IMR-90 (cell line): Measurements from ENCODE around the gene FAM98B. TPM values are rescaled to one million over a fixed set of nuclear protein-coding genes. Genes with fewer than 3 reads are reported as not detected.
A peak's percentile ranks its signal among the peaks of the same experiment; 100 is the strongest.

ENCODE experiments used
- ATAC-seq: fragments of 200-7000 bp; cut with Tn5 transposase; 2 replicates; pipeline ENCODE4 v1.9.1; 2020; ENCODE audit warnings: low read depth, mild to moderate bottlenecking, moderate library complexity
- BruUV-seq: library from RNA; stranded (reverse); fragments of 400-500 nt; replicated peaks from 2 replicates; lab custom pipeline; 2021; lab: Mats Ljungman, UMichigan
- CTCF ChIA-PET: fragments of 300-600 bp; formaldehyde crosslinking; extraction: SDS; loops from one replicate; lab custom pipeline; 2021; ENCODE audit warnings: antibody characterized with exemption; lab: Yijun Ruan, JAX
- POLR2A ChIA-PET: fragments of 300-600 bp; sonication (Branson Sonifier 250); formaldehyde crosslinking; loops from one replicate; lab custom pipeline; 2022; ENCODE audit warnings: antibody characterized with exemption; ENCODE audit not compliant: unreplicated experiment; lab: Charles Lee
- DNase-seq: peaks from one replicate; pipeline ENCODE4 v3.0.0; 2013
- H2AFZ ChIP-seq: replicated peaks from 2 replicates; pipeline ENCODE3; 2013; ENCODE audit warnings: low read length, mild to moderate bottlenecking; ENCODE audit not compliant: poor library complexity
- H2AK5ac ChIP-seq: 2 replicates; pipeline ENCODE4 v1.6.1; 2013; ENCODE audit warnings: low read depth, low read length, inconsistent platforms
- H2AK9ac ChIP-seq: replicated peaks from 2 replicates; pipeline ENCODE3; 2013; ENCODE audit warnings: mild to moderate bottlenecking, low read depth, low read length, moderate library complexity; ENCODE audit not compliant: poor library complexity
- H2BK120ac ChIP-seq: 2 replicates; pipeline ENCODE4 v1.6.1; 2013; ENCODE audit warnings: low read depth, low read length, inconsistent platforms
- H2BK15ac ChIP-seq: 3 replicates; pipeline ENCODE4 v1.6.1; 2013; ENCODE audit warnings: low read depth, low read length, inconsistent platforms
- H2BK20ac ChIP-seq: 2 replicates; pipeline ENCODE4 v1.6.1; 2013; ENCODE audit warnings: low read depth, mild to moderate bottlenecking, inconsistent platforms, low read length, moderate library complexity
- H2BK5ac ChIP-seq: 2 replicates; pipeline ENCODE4 v1.6.1; 2013; ENCODE audit warnings: mild to moderate bottlenecking, low read depth, low read length, inconsistent platforms; ENCODE audit not compliant: poor library complexity, severe bottlenecking
- H3K14ac ChIP-seq: replicated peaks from 2 replicates; pipeline ENCODE4 v1.6.1; 2013; ENCODE audit warnings: low read depth, low read length, inconsistent platforms
- H3K18ac ChIP-seq: 2 replicates; pipeline ENCODE4 v1.6.1; 2013; ENCODE audit warnings: low read depth, low read length, control low read depth
- H3K23ac ChIP-seq: 2 replicates; pipeline ENCODE4 v1.6.1; 2013; ENCODE audit warnings: low read depth, low read length, inconsistent platforms
- H3K27ac ChIP-seq: 2 replicates; pipeline ENCODE4 v1.5.1; 2013; ENCODE audit warnings: mild to moderate bottlenecking, control low read depth, low read length; ENCODE audit not compliant: insufficient read depth
- H3K27me3 ChIP-seq: 2 replicates; pipeline ENCODE4 v1.6.1; 2013; ENCODE audit warnings: low read length; ENCODE audit not compliant: control insufficient read depth, insufficient read depth
- H3K36me3 ChIP-seq: 2 replicates; pipeline ENCODE4 v1.6.1; 2013; ENCODE audit warnings: low read length, mixed read lengths; ENCODE audit not compliant: control insufficient read depth, insufficient read depth
- H3K4ac ChIP-seq: 2 replicates; pipeline ENCODE4 v1.6.1; 2013; ENCODE audit warnings: low read depth, low read length, inconsistent platforms
- H3K4me1 ChIP-seq: 2 replicates; pipeline ENCODE4 v1.6.1; 2013; ENCODE audit warnings: low read length, mixed read lengths; ENCODE audit not compliant: control insufficient read depth, insufficient read depth
- H3K4me2 ChIP-seq: 2 replicates; pipeline ENCODE4 v1.6.1; 2013; ENCODE audit warnings: low read depth, mild to moderate bottlenecking, control low read depth, low read length, moderate library complexity
- H3K4me3 ChIP-seq: 2 replicates; pipeline ENCODE4 v1.5.1; 2013; ENCODE audit warnings: low read depth, mild to moderate bottlenecking, control low read depth, low read length, moderate library complexity; ENCODE audit not compliant: insufficient read depth
- H3K56ac ChIP-seq: 2 replicates; pipeline ENCODE4 v1.6.1; 2013; ENCODE audit warnings: low read length, inconsistent platforms; ENCODE audit not compliant: insufficient read depth; ENCODE audit errors: extremely low read depth
- H3K79me1 ChIP-seq, 2 experiments: 2 replicates each; pipeline ENCODE4 v1.6.1; 2013; ENCODE audit warnings: low read length in 2 of 2, inconsistent platforms in 1 of 2, low read depth in 1 of 2
- H3K9ac ChIP-seq: 2 replicates; pipeline ENCODE4 v1.6.1; 2013; ENCODE audit warnings: low read depth, low read length, control low read depth
- H3K9me1 ChIP-seq: 2 replicates; pipeline ENCODE4 v1.6.1; 2013; ENCODE audit warnings: low read length, inconsistent platforms; ENCODE audit not compliant: insufficient read depth
- H3K9me3 ChIP-seq: 2 replicates; pipeline ENCODE4 v1.6.1; 2013; ENCODE audit warnings: low read length; ENCODE audit not compliant: control insufficient read depth, insufficient read depth
- H4K20me1 ChIP-seq: 2 replicates; pipeline ENCODE4 v1.6.1; 2013; ENCODE audit warnings: low read length, inconsistent platforms; ENCODE audit not compliant: insufficient read depth
- H4K5ac ChIP-seq: 2 replicates; pipeline ENCODE4 v1.6.1; 2013; ENCODE audit warnings: mild to moderate bottlenecking, low read depth, low read length, control low read depth
- H4K8ac ChIP-seq, 2 experiments: 2 replicates each; pipeline ENCODE4 v1.6.1; 2013; ENCODE audit warnings: low read depth in 2 of 2, low read length in 2 of 2, control low read depth in 1 of 2, inconsistent platforms in 1 of 2
- H4K91ac ChIP-seq: 2 replicates; pipeline ENCODE4 v1.6.1; 2013; ENCODE audit warnings: low read depth, low read length, inconsistent platforms; ENCODE audit not compliant: insufficient read depth
- BHLHE40 ChIP-seq: fragments of 150-350 bp; IDR thresholded peaks from 2 replicates; pipeline ENCODE4 v1.6.1; 2016; ENCODE audit warnings: mild to moderate bottlenecking, low read depth, low read length
- CEBPB ChIP-seq: IDR thresholded peaks from 2 replicates; pipeline ENCODE4 v1.6.1; 2012; ENCODE audit warnings: low read depth, low read length, improper control_type of control experiment
- CHD1 ChIP-seq: IDR thresholded peaks from 2 replicates; pipeline ENCODE4 v1.6.1; 2012; ENCODE audit warnings: low read depth, low read length, improper control_type of control experiment
- MAFK ChIP-seq: IDR thresholded peaks from 2 replicates; pipeline ENCODE4 v1.6.1; 2012; ENCODE audit warnings: low read depth, low read length, improper control_type of control experiment
- MAZ ChIP-seq: IDR thresholded peaks from 2 replicates; pipeline ENCODE4 v1.6.1; 2012; ENCODE audit warnings: low read depth, mild to moderate bottlenecking, low read length, improper control_type of control experiment, moderate library complexity, borderline replicate concordance
- NFE2L2 ChIP-seq: fragments of 150-350 bp; IDR thresholded peaks from 2 replicates; pipeline ENCODE4 v1.6.1; 2016; ENCODE audit warnings: low read depth, mild to moderate bottlenecking, low read length
- POLR2A ChIP-seq: IDR thresholded peaks from 2 replicates; pipeline ENCODE4 v1.6.1; 2012; ENCODE audit warnings: mild to moderate bottlenecking, low read depth, low read length
- RAD21 ChIP-seq: IDR thresholded peaks from 2 replicates; pipeline ENCODE4 v1.6.1; 2012; ENCODE audit warnings: low read length, improper control_type of control experiment
- RCOR1 ChIP-seq: IDR thresholded peaks from 2 replicates; pipeline ENCODE4 v1.6.1; 2012; ENCODE audit warnings: mild to moderate bottlenecking, low read length, improper control_type of control experiment; ENCODE audit not compliant: insufficient replicate concordance
- WGBS, 2 experiments: methylation state at CpG; one replicate each; pipeline versions ENCODE4 v1.1.5 to v1.1.7; 2013; ENCODE audit warnings: missing lambda C conversion rate in 2 of 2; ENCODE audit not compliant: insufficient read length in 1 of 2; ENCODE audit errors: extremely low coverage in 2 of 2; 5-methylcytosine and 5-hydroxymethylcytosine counted together
- dilution Hi-C: fragments of 300-500 bp; cut with HindIII; formaldehyde crosslinking; loops from one replicate; pipeline ENCODE4 v1.14.3; 2018; ENCODE audit warnings: low sequenced_read_pairs; ENCODE audit not compliant: unreplicated experiment
- in situ Hi-C: fragments of 300-500 bp; cut with MboI; formaldehyde crosslinking; loops from 3 replicates; pipeline ENCODE4 v1.14.3; 2019; ENCODE audit warnings: low sequenced_read_pairs, inconsistent platforms, mixed read lengths
- intact Hi-C: fragments of 100-400 bp; cut with micrococcal nuclease; formaldehyde crosslinking; loops from 2 replicates; pipeline ENCODE4 v1.10.0; 2022
- polyA plus RNA-seq, 3 experiments: library from polyadenylated mRNA; depleted of rRNA; stranded (reverse); fragments of >200 nt; gene quantifications; 2 replicates each; pipeline ENCODE4 v1.2.3, GENCODE V29; 2012; ENCODE audit warnings: low replicate concordance in 1 of 3
- total RNA-seq: library from RNA; depleted of rRNA; stranded (reverse); fragments of >200 nt; gene quantifications from 2 replicates; pipeline ENCODE4 v1.2.3, GENCODE V29; 2012
- TF ChIP-seq, protein P1 (sequence below): fragments of 150-350 bp; IDR thresholded peaks from 2 replicates; pipeline ENCODE4 v1.6.1; 2016; ENCODE audit warnings: low read depth, mild to moderate bottlenecking, low read length, moderate library complexity, borderline replicate concordance
- TF ChIP-seq, protein P2 (sequence below): conservative IDR thresholded peaks from 2 replicates; pipeline ENCODE4 v1.5.1; 2012; ENCODE audit warnings: mild to moderate bottlenecking, low read depth, low read length, improper control_type of control experiment

FAM98B gene
- total and polyA plus RNA-seq, 2 of the 4 experiments (the other 2 are of a cell fraction), result 2.7 to 12.2 TPM

DNA sequence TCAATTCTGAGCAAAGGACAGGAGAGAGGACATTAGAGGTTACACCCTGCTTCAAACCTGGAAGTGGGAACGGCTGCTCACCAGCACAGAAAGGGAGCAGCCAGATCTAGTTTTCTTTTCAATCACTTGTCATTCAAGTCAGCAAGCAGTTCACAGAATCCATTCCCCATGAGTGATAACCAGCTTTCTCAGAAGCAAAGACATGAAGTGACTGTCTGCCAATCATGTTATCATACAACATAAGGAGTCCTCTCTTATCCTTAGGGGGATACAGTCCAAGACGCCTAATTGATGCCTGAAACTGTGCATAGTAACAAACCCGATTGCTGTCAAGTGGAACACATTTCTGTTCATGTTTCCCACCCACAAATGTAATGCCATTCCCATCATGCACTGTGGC is 54.7 kb downstream of the FAM98B start:
- Histone ChIP-seq H2BK5ac (no peak overlapping the region), H3K9me1 (no peaks in the 10 kb centered on the region), H3K4me1 (no peaks in the 10 kb centered on the region; the same call in 1 of the 2 replicates), H2AFZ (no peak overlapping the region), H3K18ac (peak overlapping the region; percentile 39; the same call in 1 of the 2 replicates), H4K91ac (no peak overlapping the region; the same call in 1 of the 2 replicates), H3K23ac (no peak overlapping the region), H2AK9ac (no peak overlapping the region), H3K4me2 (no peak overlapping the region), H3K4ac (no peak overlapping the region), H3K27me3 (no peaks in the 10 kb centered on the region), H2AK5ac (no peak overlapping the region), H4K5ac (peak overlapping the region; percentile 2; the same call in 1 of the 2 replicates), H4K20me1 (no peaks in the 10 kb centered on the region), H3K56ac (no peak overlapping the region), H2BK15ac (no peak overlapping the region), H3K9me3 (no peaks in the 10 kb centered on the region), H2BK20ac (no peak overlapping the region), H3K36me3 (no peaks in the 10 kb centered on the region), H3K79me1 (no peaks in the 10 kb centered on the region), H2BK120ac (no peak overlapping the region), H3K27ac (no peak overlapping the region), H3K4me3 (no peak overlapping the region), H3K9ac (no peak overlapping the region), H4K8ac (0 out of 4 replicates have a peak overlapping the region, but pooled peaks of 1 of the 2 experiments have one; percentile 6), H3K14ac (no peak overlapping the region)
- ChIA-PET POLR2A (no interaction called here), CTCF (no interaction called here)
- ATAC-seq, result no peak
- intact Hi-C loops (no loop called here), dilution Hi-C loops (no loop called here), in situ Hi-C loops (no loop called here)
- TF ChIP-seq BHLHE40 (no peak), RCOR1 (no peak), MAZ (no peak), MAFK (no peak), CEBPB (no peak), RAD21 (no peak), CHD1 (no peak), POLR2A (no peak), NFE2L2 (no peak)
- TF ChIP-seq, protein P1, sequence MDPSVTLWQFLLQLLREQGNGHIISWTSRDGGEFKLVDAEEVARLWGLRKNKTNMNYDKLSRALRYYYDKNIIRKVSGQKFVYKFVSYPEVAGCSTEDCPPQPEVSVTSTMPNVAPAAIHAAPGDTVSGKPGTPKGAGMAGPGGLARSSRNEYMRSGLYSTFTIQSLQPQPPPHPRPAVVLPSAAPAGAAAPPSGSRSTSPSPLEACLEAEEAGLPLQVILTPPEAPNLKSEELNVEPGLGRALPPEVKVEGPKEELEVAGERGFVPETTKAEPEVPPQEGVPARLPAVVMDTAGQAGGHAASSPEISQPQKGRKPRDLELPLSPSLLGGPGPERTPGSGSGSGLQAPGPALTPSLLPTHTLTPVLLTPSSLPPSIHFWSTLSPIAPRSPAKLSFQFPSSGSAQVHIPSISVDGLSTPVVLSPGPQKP, result no peak
- TF ChIP-seq, protein P2, sequence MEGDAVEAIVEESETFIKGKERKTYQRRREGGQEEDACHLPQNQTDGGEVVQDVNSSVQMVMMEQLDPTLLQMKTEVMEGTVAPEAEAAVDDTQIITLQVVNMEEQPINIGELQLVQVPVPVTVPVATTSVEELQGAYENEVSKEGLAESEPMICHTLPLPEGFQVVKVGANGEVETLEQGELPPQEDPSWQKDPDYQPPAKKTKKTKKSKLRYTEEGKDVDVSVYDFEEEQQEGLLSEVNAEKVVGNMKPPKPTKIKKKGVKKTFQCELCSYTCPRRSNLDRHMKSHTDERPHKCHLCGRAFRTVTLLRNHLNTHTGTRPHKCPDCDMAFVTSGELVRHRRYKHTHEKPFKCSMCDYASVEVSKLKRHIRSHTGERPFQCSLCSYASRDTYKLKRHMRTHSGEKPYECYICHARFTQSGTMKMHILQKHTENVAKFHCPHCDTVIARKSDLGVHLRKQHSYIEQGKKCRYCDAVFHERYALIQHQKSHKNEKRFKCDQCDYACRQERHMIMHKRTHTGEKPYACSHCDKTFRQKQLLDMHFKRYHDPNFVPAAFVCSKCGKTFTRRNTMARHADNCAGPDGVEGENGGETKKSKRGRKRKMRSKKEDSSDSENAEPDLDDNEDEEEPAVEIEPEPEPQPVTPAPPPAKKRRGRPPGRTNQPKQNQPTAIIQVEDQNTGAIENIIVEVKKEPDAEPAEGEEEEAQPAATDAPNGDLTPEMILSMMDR, result no peak
- no CpG with 5 or more reads among the region's 3 CpGs for WGBS, 2 experiments
- no TSS peak for BruUV-seq
- no peak for DNase-seq
